Keratinocyte (primary cell): ENCODE data around the gene OSMR. TPM values are rescaled to one million over a fixed set of nuclear protein-coding genes. Genes with fewer than 3 reads are reported as not detected.

Experiments used
- DNase-seq: peaks from one replicate; pipeline ENCODE4 v3.0.0-alpha.2; 2011; ENCODE audit warnings: low read depth, missing footprints, low spot score
- FAIRE-seq: peaks from 2 replicates; lab custom pipeline; 2011; peaks lifted over from hg19 to GRCh38; lab: Jason Lieb, UNC
- H2AFZ ChIP-seq: 2 replicates; pipeline ENCODE4 v1.6.0; 2012; ENCODE audit warnings: low read length, control low read depth, inconsistent platforms; ENCODE audit not compliant: control insufficient read depth
- H3K27ac ChIP-seq: 2 replicates; pipeline ENCODE4 v1.5.1; 2011; ENCODE audit warnings: low read length; ENCODE audit not compliant: control insufficient read depth, insufficient read depth
- H3K27me3 ChIP-seq: 3 replicates; pipeline ENCODE4 v1.6.0; 2011; ENCODE audit warnings: low read length; ENCODE audit not compliant: control insufficient read depth, insufficient read depth; ENCODE audit errors: extremely low read depth
- H3K36me3 ChIP-seq, 2 experiments: 2 replicates in 1 of 2; 3 replicates in 1 of 2; pipeline ENCODE4 v1.5.1; 2011; ENCODE audit warnings: low read length in 2 of 2, mild to moderate bottlenecking in 1 of 2; ENCODE audit not compliant: control insufficient read depth in 2 of 2, insufficient read depth in 2 of 2; ENCODE audit errors: extremely low read depth in 1 of 2
- H3K4me1 ChIP-seq: 3 replicates; pipeline ENCODE4 v1.5.1; 2011; ENCODE audit warnings: low read length; ENCODE audit not compliant: control insufficient read depth, insufficient read depth; ENCODE audit errors: extremely low read depth
- H3K4me2 ChIP-seq: 3 replicates; pipeline ENCODE4 v1.6.0; 2011; ENCODE audit warnings: low read depth, low read length; ENCODE audit not compliant: control insufficient read depth, insufficient read depth; ENCODE audit errors: extremely low read depth
- H3K4me3 ChIP-seq, 3 experiments: fragments of 200-600 bp in 1 of 3; sonication (generic) in 1 of 3; 2 replicates in 2 of 3; 3 replicates in 1 of 3; pipeline ENCODE4 v1.5.1; 2011 to 2016; ENCODE audit warnings: low read length in 3 of 3, mild to moderate bottlenecking in 3 of 3, control low read depth in 2 of 3, inconsistent platforms in 1 of 3, low read depth in 1 of 3, mixed read lengths in 1 of 3, mixed run types in 1 of 3, moderate library complexity in 1 of 3; ENCODE audit not compliant: control insufficient read depth in 2 of 3, insufficient read depth in 2 of 3; ENCODE audit errors: extremely low read depth in 1 of 3
- H3K79me2 ChIP-seq: 2 replicates; pipeline ENCODE4 v1.6.0; 2012; ENCODE audit warnings: low read length; ENCODE audit not compliant: control insufficient read depth, insufficient read depth
- H3K9ac ChIP-seq: 3 replicates; pipeline ENCODE4 v1.6.0; 2011; ENCODE audit warnings: low read length; ENCODE audit not compliant: control insufficient read depth, insufficient read depth; ENCODE audit errors: extremely low read depth
- H3K9me1 ChIP-seq: 3 replicates; pipeline ENCODE4 v1.6.0; 2011; ENCODE audit warnings: low read length; ENCODE audit not compliant: control insufficient read depth, insufficient read depth; ENCODE audit errors: extremely low read depth
- H3K9me3 ChIP-seq: 2 replicates; pipeline ENCODE4 v1.5.1; 2012; ENCODE audit warnings: low read depth, low read length; ENCODE audit not compliant: control insufficient read depth
- H4K20me1 ChIP-seq: 3 replicates; pipeline ENCODE4 v1.6.0; 2011; ENCODE audit warnings: low read length; ENCODE audit not compliant: control insufficient read depth, insufficient read depth; ENCODE audit errors: extremely low read depth
- CTCF ChIP-seq, 3 experiments: IDR thresholded peaks in 1 of 3; conservative IDR thresholded peaks in 1 of 3; optimal IDR thresholded peaks in 1 of 3; 2 replicates in 2 of 3; 3 replicates in 1 of 3; pipeline versions ENCODE3 to v1.5.1; 2011; ENCODE audit warnings: low read length in 3 of 3, mild to moderate bottlenecking in 3 of 3, moderate library complexity in 2 of 3, control low read depth in 1 of 3, inconsistent platforms in 1 of 3; ENCODE audit not compliant: insufficient read depth in 2 of 3; ENCODE audit errors: extremely low read depth in 1 of 3
- EZH2 ChIP-seq: IDR thresholded peaks from one replicate; pipeline ENCODE4 v1.6.1; 2012; ENCODE audit warnings: inconsistent platforms, mild to moderate bottlenecking, low read length, moderate library complexity
- dilution Hi-C: fragments of 300-500 bp; cut with MboI; formaldehyde crosslinking; loops from one replicate; pipeline ENCODE4 v1.7.0; 2020; ENCODE audit warnings: low sequenced_read_pairs; ENCODE audit not compliant: extremely low pct_ligation_motif_present
- polyA plus RNA-seq, 5 experiments: library from polyadenylated mRNA; depleted of rRNA in 3 of 5; stranded (reverse) in 3 of 5; stranded (forward) in 1 of 5; unstranded in 1 of 5; fragments of >200 nt; gene quantifications; 1 replicate in 1 of 5; 2 replicates in 3 of 5; 3 replicates in 1 of 5; pipeline versions ENCODE4 v1.2.1 to v1.2.3, GENCODE V29; 2011 to 2012; ENCODE audit warnings: missing spikeins in 2 of 5, low read depth in 1 of 5, low replicate concordance in 1 of 5

Gene OSMR
- polyA plus RNA-seq, 1 donor (not counting 4 experiments of a cell fraction or from before 2014, with no cell fraction given) = 43.8 TPM

GRCh38 chr5:38979535-38979934 lies 133.7 kb downstream of the OSMR start:
- peaks cover 4% of the 10 kb centered on the region for H3K4me1 ChIP-seq
- no peak overlapping the region for H3K4me3 ChIP-seq
- no peaks in the 10 kb centered on the region for H3K36me3 ChIP-seq
- H3K79me2 ChIP-seq = no peaks in the 10 kb centered on the region
- no peak overlapping the region for H2AFZ ChIP-seq
- no peaks in the 10 kb centered on the region for H3K9me3 ChIP-seq
- H3K4me2 ChIP-seq = no peak overlapping the region
- H3K27ac ChIP-seq = no peak overlapping the region
- no peak for DNase-seq
- no peaks in the 10 kb centered on the region for H4K20me1 ChIP-seq
- H3K9ac ChIP-seq = no peak overlapping the region
- H3K9me1 ChIP-seq = no peaks in the 10 kb centered on the region
- no peaks in the 10 kb centered on the region for H3K27me3 ChIP-seq
- no peak for TF ChIP-seq EZH2
- TF ChIP-seq CTCF (optimal IDR thresholded peaks at IDR 0.05 in 1 of 3, IDR thresholded peaks at IDR 0.05 in 1 of 3, conservative IDR thresholded peaks at IDR 0.05 in 1 of 3; ENCODE audit: extremely low read depth in 1 of 3, insufficient read depth in 2 of 3, low read length in 3 of 3) = no peak
- dilution Hi-C loops = no loop called here
- FAIRE-seq = no peak

Other genes starting within 250 kb of the OSMR start
- 7.7 to 11.5 TPM (median 10.0 TPM) in 3 replicates for gene RICTOR, start 228.4 kb downstream of the OSMR start, polyA plus RNA-seq